ENCODE results near the gene SMIM24.

Gene SMIM24

DNA sequence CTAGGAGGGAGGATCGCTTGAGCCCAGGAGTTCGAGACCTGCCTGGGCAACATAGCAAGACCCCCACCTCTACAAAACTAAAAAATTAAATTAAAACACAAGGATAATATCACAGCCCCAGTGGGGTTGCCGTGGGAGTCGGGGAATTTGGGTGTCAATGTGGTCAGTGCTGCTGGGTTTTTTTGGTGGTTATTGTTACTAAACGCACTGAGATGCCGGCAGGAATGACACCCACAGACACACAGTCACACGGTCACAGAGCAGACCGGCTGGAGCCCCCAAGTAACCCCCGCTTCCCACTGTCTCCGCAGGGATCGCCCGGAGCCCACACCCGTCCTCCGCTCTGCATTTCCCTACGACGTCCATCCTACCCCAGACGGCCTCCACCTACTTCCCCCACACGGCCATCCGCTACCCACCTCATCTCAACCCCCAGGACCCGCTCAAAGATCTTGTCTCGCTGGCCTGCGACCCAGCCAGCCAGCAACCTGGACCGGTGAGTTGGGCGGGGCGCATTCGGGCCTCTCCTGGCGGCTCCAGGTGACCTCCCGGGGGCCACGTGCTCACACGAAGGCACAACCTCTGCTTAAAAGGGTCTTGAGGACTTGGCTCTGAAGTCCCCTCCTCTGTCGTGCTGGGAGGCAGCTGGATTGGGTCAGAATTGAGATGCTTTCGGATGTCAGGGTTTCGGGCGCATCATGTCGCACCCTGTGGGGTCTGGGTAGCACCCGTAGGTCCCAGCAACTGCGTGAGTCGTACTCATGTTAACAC lies 28.0 kb downstream of the SMIM24 start:
- Histone ChIP-seq H3K4me3 (ENCODE audit: low read length) (no peak overlapping the region), H3K36me3 (replicated peaks; ENCODE audit: insufficient read depth, low read length) (no peaks in the 10 kb centered on the region), H3K4me1 (ENCODE audit: low read length) (peaks cover 7% of the 10 kb centered on the region; the same call in 1 of the 2 replicates), H3K9me2 (replicated peaks; ENCODE audit: insufficient read depth, low read length) (no peaks in the 10 kb centered on the region), H3K27me3 (replicated peaks; ENCODE audit: insufficient read depth, low read length) (peaks cover 73% of the 10 kb centered on the region), H3K9me3 (replicated peaks; ENCODE audit: insufficient read depth, low read length) (no peaks in the 10 kb centered on the region), H2AFZ (ENCODE audit: low read length) (no peak overlapping the region), H3F3A (ENCODE audit: insufficient read depth, low read length) (no peaks in the 10 kb centered on the region), H3K4me2 (ENCODE audit: low read depth, low read length) (no peak overlapping the region), H4K20me1 (ENCODE audit: insufficient read depth, low read length) (no peaks in the 10 kb centered on the region), H3K79me2 (ENCODE audit: low read length) (no peaks in the 10 kb centered on the region), H3K27ac (ENCODE audit: low read length) (no peak overlapping the region), H3K9ac (ENCODE audit: low read length) (no peak overlapping the region)
- TF ChIP-seq EZH2 (optimal IDR thresholded peaks at IDR 0.05; ENCODE audit: low read depth, low read length) = no peak
- no peak for TF ChIP-seq CTCF (IDR thresholded peaks at IDR 0.05; ENCODE audit: low read length)
- no peak for TF ChIP-seq EZH2phosphoT487 (IDR thresholded peaks at IDR 0.05; ENCODE audit: low read length)
- no peak for DNase-seq

DNA sequence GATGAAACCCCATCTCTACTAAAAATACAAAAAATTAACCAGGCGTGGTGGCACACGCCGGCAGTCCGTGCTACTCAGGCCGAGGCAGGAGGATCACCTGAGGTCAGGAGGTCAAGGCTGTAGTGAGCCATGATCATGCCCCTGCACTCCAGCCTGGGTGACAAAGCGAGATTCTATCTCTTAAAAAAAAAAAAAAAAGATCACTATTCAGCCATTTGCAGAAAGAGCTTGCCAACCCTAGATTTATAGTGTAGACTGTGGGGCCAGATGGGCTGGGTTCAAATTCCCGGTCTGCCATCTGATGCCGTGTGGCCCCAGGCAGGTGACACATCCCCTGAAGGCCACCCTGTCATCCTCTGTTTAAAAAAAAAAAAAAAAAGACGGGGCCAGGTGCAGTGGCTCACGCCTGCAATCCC lies 28.9 kb downstream of the SMIM24 start:
- Histone ChIP-seq H3K27me3 (replicated peaks; ENCODE audit: insufficient read depth, low read length) (peaks cover 74% of the 10 kb centered on the region), H3K36me3 (replicated peaks; ENCODE audit: insufficient read depth, low read length) (no peaks in the 10 kb centered on the region), H2AFZ (ENCODE audit: low read length) (no peak overlapping the region), H3K27ac (ENCODE audit: low read length) (no peak overlapping the region), H3K9ac (ENCODE audit: low read length) (no peak overlapping the region), H3K9me2 (replicated peaks; ENCODE audit: insufficient read depth, low read length) (no peaks in the 10 kb centered on the region), H3K4me3 (ENCODE audit: low read length) (no peak overlapping the region), H4K20me1 (ENCODE audit: insufficient read depth, low read length) (no peaks in the 10 kb centered on the region), H3K4me2 (ENCODE audit: low read depth, low read length) (no peak overlapping the region), H3F3A (ENCODE audit: insufficient read depth, low read length) (no peaks in the 10 kb centered on the region), H3K79me2 (ENCODE audit: low read length) (no peaks in the 10 kb centered on the region), H3K9me3 (replicated peaks; ENCODE audit: insufficient read depth, low read length) (no peaks in the 10 kb centered on the region), H3K4me1 (ENCODE audit: low read length) (peaks cover 7% of the 10 kb centered on the region; the same call in 1 of the 2 replicates)
- no peak for DNase-seq
- no peak for TF ChIP-seq EZH2 (optimal IDR thresholded peaks at IDR 0.05; ENCODE audit: low read depth, low read length)
- no peak for TF ChIP-seq EZH2phosphoT487 (IDR thresholded peaks at IDR 0.05; ENCODE audit: low read length)
- no peak for TF ChIP-seq CTCF (IDR thresholded peaks at IDR 0.05; ENCODE audit: low read length)

- Histone ChIP-seq H3K4me3 (ENCODE audit: low read length) (no peak overlapping the region), H3F3A (ENCODE audit: insufficient read depth, low read length) (no peaks in the 10 kb centered on the region), H3K36me3 (replicated peaks; ENCODE audit: insufficient read depth, low read length) (no peaks in the 10 kb centered on the region), H3K9me3 (replicated peaks; ENCODE audit: insufficient read depth, low read length) (no peaks in the 10 kb centered on the region), H4K20me1 (ENCODE audit: insufficient read depth, low read length) (no peaks in the 10 kb centered on the region), H3K9ac (ENCODE audit: low read length) (no peak overlapping the region), H3K27me3 (replicated peaks; ENCODE audit: insufficient read depth, low read length) (peaks cover 75% of the 10 kb centered on the region), H3K79me2 (ENCODE audit: low read length) (no peaks in the 10 kb centered on the region), H3K4me2 (ENCODE audit: low read depth, low read length) (no peak overlapping the region), H3K27ac (ENCODE audit: low read length) (no peak overlapping the region), H2AFZ (ENCODE audit: low read length) (no peak overlapping the region), H3K4me1 (ENCODE audit: low read length) (peaks cover 7% of the 10 kb centered on the region; the same call in 1 of the 2 replicates), H3K9me2 (replicated peaks; ENCODE audit: insufficient read depth, low read length) (no peaks in the 10 kb centered on the region)
- DNase-seq = peak; percentile 30
- no peak for TF ChIP-seq EZH2phosphoT487 (IDR thresholded peaks at IDR 0.05; ENCODE audit: low read length)
Observed at GRCh38 chr19:3450796-3451411, 29.4 kb downstream of the SMIM24 start.
